Mononuclear cell (primary cell): Measurements from ENCODE around the gene HERC4. TPM values are rescaled to one million over a fixed set of nuclear protein-coding genes. Genes with fewer than 3 reads are reported as not detected.
"Not testable (repeated sequence)": the region's sequence is repeated elsewhere in the genome, so short reads cannot be mapped to it uniquely, and the experiment has no call there.

Experiments used
- H3K27me3 ChIP-seq: 2 replicates; pipeline ENCODE4 v1.6.0; 2011; ENCODE audit warnings: low read length, control low read depth; ENCODE audit not compliant: insufficient read depth
- H3K4me1 ChIP-seq: 2 replicates; pipeline ENCODE4 v1.5.1; 2011; ENCODE audit warnings: mild to moderate bottlenecking, low read length, control low read depth; ENCODE audit not compliant: insufficient read depth
- H3K4me3 ChIP-seq: 2 replicates; pipeline ENCODE4 v1.5.1; 2011; ENCODE audit warnings: mild to moderate bottlenecking, low read length, moderate library complexity
- H3K9me3 ChIP-seq: 2 replicates; pipeline ENCODE4 v1.5.1; 2011; ENCODE audit warnings: low read depth, mild to moderate bottlenecking, control low read depth, low read length
- total RNA-seq: library from RNA; depleted of rRNA; stranded (reverse); fragments of >200 nt; gene quantifications from one replicate; pipeline ENCODE4 v1.2.3, GENCODE V29; 2012

HERC4 gene
- total RNA-seq, 1 donor: 42.2 TPM

- no peaks in the 10 kb centered on the region for H3K27me3 ChIP-seq
- H3K4me1 ChIP-seq: no peaks in the 10 kb centered on the region
- peaks cover 4% of the 10 kb centered on the region for H3K9me3 ChIP-seq
- H3K4me3 ChIP-seq: no peak overlapping the region
Measured at GRCh38 chr10:67976292-67977245, 98.5 kb downstream of the HERC4 start.

GRCh38 chr10:67975871-67976270 lies 99.2 kb downstream of the HERC4 start:
- peaks cover 11% of the 10 kb centered on the region for H3K9me3 ChIP-seq

GRCh38 chr10:67971311-67971710 lies 103.8 kb downstream of the HERC4 start:
- no peaks in the 10 kb centered on the region for H3K4me1 ChIP-seq

More at GRCh38 chr10:67975871-67976270, 99.2 kb downstream of the HERC4 start:
- Histone ChIP-seq H3K27me3 (no peaks in the 10 kb centered on the region), H3K4me3 (no peak overlapping the region), H3K4me1 (no peaks in the 10 kb centered on the region)

GRCh38 chr10:67969875-67970274 lies 105.2 kb downstream of the HERC4 start:
- Histone ChIP-seq H3K4me1 (no peaks in the 10 kb centered on the region), H3K27me3 (no peaks in the 10 kb centered on the region), H3K9me3 (peaks cover 11% of the 10 kb centered on the region), H3K4me3 (no peak overlapping the region)

More at GRCh38 chr10:67971311-67971710, 103.8 kb downstream of the HERC4 start:
- H3K27me3 ChIP-seq: no peaks in the 10 kb centered on the region
- H3K9me3 ChIP-seq: peaks cover 11% of the 10 kb centered on the region
- no peak overlapping the region for H3K4me3 ChIP-seq

- not testable (repeated sequence) for H3K4me1 ChIP-seq, H3K4me3 ChIP-seq, H3K9me3 ChIP-seq, H3K27me3 ChIP-seq
Measured at GRCh38 chr10:67966035-67966434, 109.0 kb downstream of the HERC4 start.

- Histone ChIP-seq H3K27me3 (no peaks in the 10 kb centered on the region), H3K9me3 (no peaks in the 10 kb centered on the region), H3K4me1 (no peaks in the 10 kb centered on the region), H3K4me3 (no peak overlapping the region)
Measured at GRCh38 chr10:67965456-67965855, 109.6 kb downstream of the HERC4 start.

GRCh38 chr10:67959839-67960476 lies 115.1 kb downstream of the HERC4 start:
- H3K4me3 ChIP-seq: no peak overlapping the region
- H3K4me1 ChIP-seq: no peaks in the 10 kb centered on the region
- H3K27me3 ChIP-seq: no peaks in the 10 kb centered on the region
- H3K9me3 ChIP-seq: no peaks in the 10 kb centered on the region

GRCh38 chr10:67955614-67956013 lies 119.5 kb downstream of the HERC4 start:
- H3K4me1 ChIP-seq: no peaks in the 10 kb centered on the region
- no peak overlapping the region for H3K4me3 ChIP-seq
- H3K9me3 ChIP-seq: no peaks in the 10 kb centered on the region
- H3K27me3 ChIP-seq: no peaks in the 10 kb centered on the region

- Histone ChIP-seq H3K9me3 (no peaks in the 10 kb centered on the region), H3K27me3 (no peaks in the 10 kb centered on the region), H3K4me1 (no peaks in the 10 kb centered on the region), H3K4me3 (no peak overlapping the region)
Measured at GRCh38 chr10:67943917-67944316, 131.2 kb downstream of the HERC4 start.

GRCh38 chr10:67936416-67936815 lies 138.7 kb downstream of the HERC4 start:
- H3K27me3 ChIP-seq: no peaks in the 10 kb centered on the region
- H3K9me3 ChIP-seq: no peaks in the 10 kb centered on the region
- no peak overlapping the region for H3K4me3 ChIP-seq
- H3K4me1 ChIP-seq: peaks cover 10% of the 10 kb centered on the region

GRCh38 chr10:67935223-67935622 lies 139.9 kb downstream of the HERC4 start:
- H3K9me3 ChIP-seq: no peaks in the 10 kb centered on the region
- no peaks in the 10 kb centered on the region for H3K27me3 ChIP-seq
- peaks cover 10% of the 10 kb centered on the region for H3K4me1 ChIP-seq
- H3K4me3 ChIP-seq: no peak overlapping the region

GRCh38 chr10:67934336-67934735 lies 140.7 kb downstream of the HERC4 start:
- H3K4me1 ChIP-seq: peaks cover 10% of the 10 kb centered on the region
- H3K27me3 ChIP-seq: no peaks in the 10 kb centered on the region
- no peak overlapping the region for H3K4me3 ChIP-seq
- no peaks in the 10 kb centered on the region for H3K9me3 ChIP-seq

- no peaks in the 10 kb centered on the region for H3K27me3 ChIP-seq
- no peak overlapping the region for H3K4me3 ChIP-seq
- peaks cover 10% of the 10 kb centered on the region for H3K4me1 ChIP-seq
- no peaks in the 10 kb centered on the region for H3K9me3 ChIP-seq
Measured at GRCh38 chr10:67933199-67933598, 141.9 kb downstream of the HERC4 start.

- Histone ChIP-seq H3K27me3 (no peaks in the 10 kb centered on the region), H3K9me3 (no peaks in the 10 kb centered on the region), H3K4me3 (no peak overlapping the region), H3K4me1 (no peaks in the 10 kb centered on the region)
Measured at GRCh38 chr10:67926951-67927350, 148.1 kb downstream of the HERC4 start.

- H3K27me3 ChIP-seq: no peaks in the 10 kb centered on the region
- H3K4me3 ChIP-seq: no peak overlapping the region
- no peaks in the 10 kb centered on the region for H3K9me3 ChIP-seq
- no peaks in the 10 kb centered on the region for H3K4me1 ChIP-seq
Measured at GRCh38 chr10:67925449-67926005, 149.6 kb downstream of the HERC4 start.
